HK-2 (cell line): ENCODE measurements around the gene MAST2.
"Not testable (repeated sequence)": the region's sequence is repeated elsewhere in the genome, so short reads cannot be mapped to it uniquely, and the experiment has no call there.

ENCODE experiments used
- DNase-seq: peaks from one replicate; pipeline ENCODE4 v3.0.0-alpha.2; 2018; ENCODE audit not compliant: unreplicated experiment

MAST2 gene

GRCh38 chr1:45814776-45815175, 11.4 kb downstream of the MAST2 start:
- no peak for DNase-seq

- DNase-seq, result no peak
These were observed 12.5 kb downstream of the MAST2 start for GRCh38 chr1:45815667-45816458.

GRCh38 chr1:45820173-45820572, 16.8 kb downstream of the MAST2 start:
- DNase-seq, result no peak

- DNase-seq, result no peak
These were observed 17.4 kb downstream of the MAST2 start for GRCh38 chr1:45820788-45821187.

- DNase-seq, result no peak
These were observed 19.2 kb downstream of the MAST2 start for GRCh38 chr1:45822644-45823043.

GRCh38 chr1:45824607-45825006, 21.2 kb downstream of the MAST2 start:
- DNase-seq, result no peak

GRCh38 chr1:45827256-45827655, 23.8 kb downstream of the MAST2 start:
- DNase-seq, result no peak

GRCh38 chr1:45828841-45829240, 25.4 kb downstream of the MAST2 start:
- no peak for DNase-seq

- DNase-seq, result no peak
These were observed 29.9 kb downstream of the MAST2 start for GRCh38 chr1:45833361-45833760.

GRCh38 chr1:45834689-45835088, 31.3 kb downstream of the MAST2 start:
- no peak for DNase-seq

GRCh38 chr1:45836451-45836850, 33.0 kb downstream of the MAST2 start:
- DNase-seq, result no peak

GRCh38 chr1:45836861-45837260, 33.4 kb downstream of the MAST2 start:
- DNase-seq, result not testable (repeated sequence)

GRCh38 chr1:45838322-45838721, 34.9 kb downstream of the MAST2 start:
- DNase-seq, result not testable (repeated sequence)

GRCh38 chr1:45840704-45841103, 37.3 kb downstream of the MAST2 start:
- peak; percentile 14 for DNase-seq

- DNase-seq, result no peak
These were observed 39.4 kb downstream of the MAST2 start for GRCh38 chr1:45842786-45843185.

GRCh38 chr1:45843474-45843905, 40.1 kb downstream of the MAST2 start:
- no peak for DNase-seq

- not testable (repeated sequence) for DNase-seq
These were observed 40.6 kb downstream of the MAST2 start for GRCh38 chr1:45844000-45844399.

- no peak for DNase-seq
These were observed 43.5 kb downstream of the MAST2 start for GRCh38 chr1:45846931-45847330.

- DNase-seq, result no peak
These were observed 44.7 kb downstream of the MAST2 start for GRCh38 chr1:45848097-45848496.

GRCh38 chr1:45848714-45849113, 45.3 kb downstream of the MAST2 start:
- no peak for DNase-seq

- DNase-seq, result no peak
These were observed 46.6 kb downstream of the MAST2 start for GRCh38 chr1:45850017-45850416.

- no peak for DNase-seq
These were observed 51.3 kb downstream of the MAST2 start for GRCh38 chr1:45854724-45855123.

GRCh38 chr1:45857101-45857700, 53.8 kb downstream of the MAST2 start:
- DNase-seq, result no peak
